PFSK-1 (cell line): ENCODE results near the gene POU5F2.

Source experiments
- POLR2AphosphoS5 ChIP-seq: IDR thresholded peaks from 2 replicates; pipeline ENCODE4 v1.6.1; 2012; ENCODE audit warnings: low read depth, mild to moderate bottlenecking, control low read depth, low read length, moderate library complexity
- REST ChIP-seq, 2 experiments: IDR thresholded peaks; 2 replicates each; pipeline versions ENCODE4 v1.6.1 to v1.8.0; 2011 to 2012; ENCODE audit warnings: low read depth in 2 of 2, low read length in 2 of 2, control low read depth in 1 of 2, inconsistent platforms in 1 of 2, mild to moderate bottlenecking in 1 of 2, moderate library complexity in 1 of 2; ENCODE audit not compliant: insufficient read depth in 1 of 2

- TF ChIP-seq REST (IDR thresholded peaks at IDR 0.05; ENCODE audit: insufficient read depth in 1 of 2, low read depth in 2 of 2, low read length in 2 of 2) (no peak), POLR2AphosphoS5 (no peak)
Observed at GRCh38 chr5:93716453-93716852, 24.9 kb downstream of the POU5F2 start.
